ENCODE results near the gene ALG14. TPM values are rescaled to one million over a fixed set of nuclear protein-coding genes. Genes with fewer than 3 reads are reported as not detected.

The ALG14 gene
- total RNA-seq, 1 donor from 2014 or later, result 5.5 TPM

DNA sequence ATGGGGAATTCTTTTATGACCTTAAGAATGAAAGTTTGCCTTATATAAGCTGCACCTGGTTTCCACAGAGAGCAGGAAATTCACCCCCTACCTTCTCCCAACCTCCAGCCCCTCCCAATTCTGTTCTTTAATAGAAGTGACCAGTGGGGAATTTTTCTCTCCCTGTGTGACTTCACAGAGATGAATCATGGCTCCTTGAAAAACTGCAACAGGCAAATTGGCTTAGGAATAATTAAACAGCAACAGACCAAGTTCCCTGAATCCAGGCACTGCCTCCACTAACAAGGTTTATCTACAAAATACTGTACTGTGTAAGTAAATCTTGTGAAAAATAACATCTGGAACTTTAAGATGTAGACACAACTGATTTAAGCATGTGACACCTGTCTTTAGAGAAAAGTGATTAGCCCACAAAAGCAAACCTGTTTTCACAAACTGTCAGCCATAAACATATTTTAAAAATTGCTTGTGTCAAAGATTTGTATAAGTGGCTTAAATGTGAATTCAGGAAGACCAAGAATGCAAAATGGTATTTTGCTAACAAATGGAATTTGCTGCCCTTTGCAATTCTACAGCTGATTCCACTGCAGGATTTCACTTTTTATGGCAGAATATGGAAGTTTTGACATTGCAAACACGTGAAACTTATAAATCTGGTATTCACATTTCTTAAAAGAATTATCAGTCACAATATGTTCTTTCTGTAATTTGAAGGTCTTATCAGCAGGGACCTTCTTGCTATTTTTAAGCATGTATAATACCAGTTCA, 54.0 kb downstream of the ALG14 start:
- no peak for DNase-seq (ENCODE audit: low read depth, low spot score)
- TF ChIP-seq CTCF (conservative IDR thresholded peaks at IDR 0.05), result no peak
- peaks cover 6% of the 10 kb centered on the region for H3K36me3 Mint-ChIP-seq (ENCODE audit: low read depth)
- no peaks in the 10 kb centered on the region for H3K27me3 Mint-ChIP-seq (ENCODE audit: low read depth)
- peaks cover 44% of the 10 kb centered on the region for H3K4me1 Mint-ChIP-seq
- H3K9me3 Mint-ChIP-seq, result no peaks in the 10 kb centered on the region
- no peak overlapping the region for H3K4me3 Mint-ChIP-seq
- no peak overlapping the region for H3K27ac Mint-ChIP-seq (ENCODE audit: unreplicated experiment)

- H3K4me3 Mint-ChIP-seq, result no peak overlapping the region
- DNase-seq (ENCODE audit: low read depth, low spot score), result no peak
- peaks cover 6% of the 10 kb centered on the region for H3K36me3 Mint-ChIP-seq (ENCODE audit: low read depth)
- H3K9me3 Mint-ChIP-seq, result no peaks in the 10 kb centered on the region
- TF ChIP-seq CTCF (conservative IDR thresholded peaks at IDR 0.05), result no peak
- no peaks in the 10 kb centered on the region for H3K27me3 Mint-ChIP-seq (ENCODE audit: low read depth)
- H3K4me1 Mint-ChIP-seq, result peaks cover 45% of the 10 kb centered on the region
- H3K27ac Mint-ChIP-seq (ENCODE audit: unreplicated experiment), result no peak overlapping the region
These were observed 55.0 kb downstream of the ALG14 start for GRCh38 chr1:95017775-95018174.

- Mint-ChIP-seq H3K27ac (ENCODE audit: unreplicated experiment) (no peak overlapping the region), H3K9me3 (peaks cover 3% of the 10 kb centered on the region), H3K4me3 (no peak overlapping the region), H3K4me1 (peaks cover 31% of the 10 kb centered on the region), H3K27me3 (ENCODE audit: low read depth) (no peaks in the 10 kb centered on the region), H3K36me3 (ENCODE audit: low read depth) (peaks cover 6% of the 10 kb centered on the region)
- DNase-seq (ENCODE audit: low read depth, low spot score), result no peak
- no peak for TF ChIP-seq CTCF (conservative IDR thresholded peaks at IDR 0.05)
These were observed 57.7 kb downstream of the ALG14 start for GRCh38 chr1:95015076-95015475.

DNA sequence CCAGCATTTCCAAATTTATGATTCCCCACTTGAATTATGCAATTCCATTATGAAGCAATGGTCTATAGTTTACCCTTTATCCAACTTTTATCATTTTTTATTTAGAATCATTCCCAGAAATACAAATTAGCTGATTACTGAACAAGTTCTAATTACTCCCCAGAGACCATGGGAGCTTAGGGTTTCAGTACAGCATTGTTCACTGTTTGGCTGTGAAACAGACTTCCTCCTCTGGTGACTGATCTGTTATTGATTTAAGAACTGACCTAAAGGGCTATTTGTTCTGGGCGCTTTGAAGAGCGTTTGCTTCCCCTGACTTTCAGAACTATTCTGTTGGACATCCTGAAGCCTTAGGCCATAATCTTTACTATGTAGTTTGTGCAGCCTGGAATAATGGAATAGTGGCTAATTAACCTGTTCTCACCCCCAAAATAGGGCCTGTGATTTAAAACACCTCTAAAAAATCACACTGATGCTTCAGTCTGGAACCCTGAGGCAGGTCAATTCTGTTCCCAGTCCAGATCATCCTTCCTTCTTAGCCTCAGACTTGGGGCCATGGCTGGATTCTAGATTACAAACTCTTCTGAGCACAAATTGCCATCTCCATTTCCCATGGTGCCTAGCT, 58.7 kb downstream of the ALG14 start:
- TF ChIP-seq CTCF (conservative IDR thresholded peaks at IDR 0.05), result no peak
- Mint-ChIP-seq H3K4me3 (no peak overlapping the region), H3K9me3 (peaks cover 3% of the 10 kb centered on the region), H3K36me3 (ENCODE audit: low read depth) (peaks cover 6% of the 10 kb centered on the region), H3K27ac (ENCODE audit: unreplicated experiment) (peak overlapping the region; percentile 58), H3K4me1 (peaks cover 31% of the 10 kb centered on the region), H3K27me3 (ENCODE audit: low read depth) (no peaks in the 10 kb centered on the region)
- DNase-seq (ENCODE audit: low read depth, low spot score), result no peak

DNA sequence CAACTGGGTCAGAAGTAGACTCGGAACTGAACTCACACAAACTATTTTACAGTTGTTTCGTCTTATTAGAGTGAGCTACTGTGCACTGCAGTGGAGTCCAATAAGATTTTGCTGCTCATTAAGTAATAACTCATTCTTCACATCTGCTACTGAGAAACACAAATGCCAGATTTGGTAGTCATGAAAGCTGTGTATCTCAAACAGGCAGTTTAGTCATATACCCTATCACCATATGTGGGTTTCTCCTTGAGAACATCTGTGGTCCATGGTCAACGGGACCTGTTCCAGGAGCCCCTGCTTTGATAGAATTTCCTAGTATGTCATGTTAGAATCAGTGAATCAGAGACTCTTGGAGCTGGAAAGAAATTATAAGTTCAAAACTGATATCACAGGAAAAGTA, 60.4 kb downstream of the ALG14 start:
- H3K27ac Mint-ChIP-seq (ENCODE audit: unreplicated experiment), result no peak overlapping the region
- peaks cover 30% of the 10 kb centered on the region for H3K4me1 Mint-ChIP-seq
- no peaks in the 10 kb centered on the region for H3K27me3 Mint-ChIP-seq (ENCODE audit: low read depth)
- TF ChIP-seq CTCF (conservative IDR thresholded peaks at IDR 0.05), result no peak
- DNase-seq (ENCODE audit: low read depth, low spot score), result no peak
- H3K9me3 Mint-ChIP-seq, result peaks cover 3% of the 10 kb centered on the region
- H3K4me3 Mint-ChIP-seq, result no peak overlapping the region
- H3K36me3 Mint-ChIP-seq (ENCODE audit: low read depth), result peaks cover 6% of the 10 kb centered on the region

Measured in neural crest cell (in vitro differentiated cells).